HG03103 (cell line): Measurements from ENCODE around the gene TBXA2R.

Source experiments
- ATAC-seq: cut with Tn5 transposase; IDR thresholded peaks from one replicate; pipeline ENCODE4 v1.9.1; 2021; ENCODE audit warnings: low read depth; ENCODE audit not compliant: unreplicated experiment

Gene TBXA2R

GRCh38 chr19:3557461-3558248 lies 49.0 kb downstream of the TBXA2R start, which contains the start of gene MFSD12:
Gene MFSD12 (minus strand): TSS chr19:3557586. CDS start chr19:3557403, 183 bp downstream.
- peak; percentile 74 for ATAC-seq

GRCh38 chr19:3556978-3557460 lies 49.7 kb downstream of the TBXA2R start:
- peak; percentile 6 for ATAC-seq

- ATAC-seq = no peak
These were observed 50.2 kb downstream of the TBXA2R start for GRCh38 chr19:3556423-3556977.

- ATAC-seq = no peak
These were observed 50.8 kb downstream of the TBXA2R start for GRCh38 chr19:3555653-3556422.

DNA sequence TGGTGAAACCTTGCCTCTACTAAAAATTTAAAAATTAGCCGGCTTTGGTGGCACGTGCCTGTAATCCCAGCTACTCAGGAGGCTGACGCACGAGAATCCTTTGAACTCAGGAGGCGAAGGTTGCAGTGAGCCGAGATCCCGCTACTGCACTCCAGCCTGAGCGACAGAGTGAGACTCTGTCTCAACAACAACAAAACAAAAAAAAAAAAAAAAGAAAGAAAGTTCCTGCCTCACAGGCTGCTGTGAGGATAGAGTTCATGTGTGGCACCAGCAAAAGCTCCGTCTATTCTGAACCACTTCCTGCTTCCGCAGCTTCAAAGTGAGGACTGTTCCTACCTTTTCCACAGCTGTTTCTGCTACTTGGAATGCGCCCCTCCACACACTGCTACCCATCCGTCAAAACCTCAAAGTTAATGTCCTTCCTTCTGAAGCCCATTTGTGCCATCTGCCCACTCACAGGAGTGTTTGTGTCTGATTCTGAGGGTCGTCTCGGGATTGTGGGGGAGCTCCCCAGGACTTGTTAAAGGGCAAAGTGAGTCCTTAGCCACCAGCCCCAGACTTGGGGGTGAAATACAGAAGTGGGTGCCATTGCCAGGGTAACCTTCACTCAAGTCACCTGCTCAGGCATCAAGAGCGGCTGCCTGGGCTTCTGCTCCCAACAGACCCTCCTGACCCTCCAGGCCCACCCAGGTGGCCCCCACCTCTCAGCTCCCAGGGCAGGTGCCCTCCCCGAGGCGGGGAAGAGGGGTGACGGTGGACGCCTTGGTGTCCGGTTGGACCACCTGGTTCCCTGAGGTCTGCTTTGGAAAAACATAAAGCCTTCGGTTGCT lies 52.2 kb downstream of the TBXA2R start:
- ATAC-seq = no peak

DNA sequence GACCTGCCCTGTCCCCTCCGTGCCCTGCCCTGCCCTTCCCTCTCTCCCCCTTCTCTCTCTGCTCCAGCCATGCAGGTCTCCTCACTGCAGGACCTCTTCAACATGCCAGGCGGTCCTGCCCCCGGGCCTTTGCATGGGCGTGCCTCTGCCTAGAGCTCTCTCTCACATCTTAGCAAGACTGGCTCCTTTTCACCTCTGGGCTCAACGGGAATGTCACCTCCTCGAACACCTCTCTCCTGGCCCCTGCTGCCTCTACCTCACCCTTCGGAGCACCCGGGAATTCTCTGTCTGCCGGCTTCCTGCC lies 54.9 kb downstream of the TBXA2R start:
- ATAC-seq = no peak

GRCh38 chr19:3550947-3551791 lies 55.5 kb downstream of the TBXA2R start:
- no peak for ATAC-seq

DNA sequence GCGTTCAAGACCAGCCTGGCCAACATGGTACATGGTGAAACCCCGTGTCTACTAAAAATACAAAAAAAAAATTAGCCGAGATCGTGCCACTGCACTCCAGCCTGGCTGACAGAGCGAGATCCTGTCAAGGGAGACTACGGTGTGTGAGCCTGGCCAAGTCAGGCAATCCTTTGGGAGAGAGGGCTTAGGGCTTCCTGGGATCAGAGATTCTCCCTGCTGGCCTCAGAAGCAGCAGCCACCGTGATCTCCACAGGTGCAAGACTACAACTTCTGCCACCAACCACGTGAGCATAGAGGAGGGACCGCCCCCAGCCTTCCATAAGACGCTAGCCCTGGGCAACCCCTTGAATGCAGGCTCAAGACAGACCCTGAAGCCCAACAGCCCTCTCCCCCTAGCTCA lies 56.9 kb downstream of the TBXA2R start:
- no peak for ATAC-seq

DNA sequence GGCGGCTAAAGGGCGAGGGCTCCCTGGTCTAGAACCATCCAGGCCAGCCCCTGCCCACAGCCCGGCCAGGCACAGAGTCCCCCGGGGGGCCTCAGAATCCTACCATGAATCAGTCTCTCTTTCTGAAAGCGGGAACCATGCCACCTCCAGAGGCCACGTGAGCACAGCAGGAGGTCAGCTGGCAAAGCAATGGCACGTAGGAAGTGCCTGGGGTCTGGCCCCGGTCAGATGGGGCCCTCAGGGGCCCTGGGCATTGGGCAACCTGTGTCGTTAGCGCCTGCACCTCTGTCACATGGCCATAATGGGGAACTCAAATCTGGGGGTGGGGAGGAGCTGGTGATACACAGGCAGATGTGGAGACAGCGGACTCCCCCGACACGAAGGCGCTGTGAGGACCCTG lies 58.1 kb downstream of the TBXA2R start:
- no peak for ATAC-seq

GRCh38 chr19:3547767-3548282 lies 58.9 kb downstream of the TBXA2R start:
- ATAC-seq = no peak

GRCh38 chr19:3547301-3547731 lies 59.4 kb downstream of the TBXA2R start:
- no peak for ATAC-seq

GRCh38 chr19:3546119-3546518 lies 60.6 kb downstream of the TBXA2R start:
- ATAC-seq = no peak

GRCh38 chr19:3545669-3546034 lies 61.0 kb downstream of the TBXA2R start:
- ATAC-seq = no peak

GRCh38 chr19:3544742-3545668 lies 61.7 kb downstream of the TBXA2R start:
- ATAC-seq = no peak
